GM12865 (cell line): ENCODE data around the gene LRRK1.

Experiments used
- DNase-seq: peaks from one replicate; pipeline ENCODE4 v3.0.0; 2010; ENCODE audit warnings: low read depth
- H3K4me3 ChIP-seq: 2 replicates; pipeline ENCODE4 v1.5.1; 2011; ENCODE audit warnings: mild to moderate bottlenecking, low read depth, low read length, control low read depth
- TF ChIP-seq, protein P1 (sequence below): IDR thresholded peaks from 2 replicates; pipeline ENCODE4 v1.5.1; 2011; ENCODE audit warnings: low read length, control low read depth, low read depth, inconsistent platforms; ENCODE audit not compliant: insufficient read depth; ENCODE audit errors: missing control alignments

The LRRK1 gene

DNA sequence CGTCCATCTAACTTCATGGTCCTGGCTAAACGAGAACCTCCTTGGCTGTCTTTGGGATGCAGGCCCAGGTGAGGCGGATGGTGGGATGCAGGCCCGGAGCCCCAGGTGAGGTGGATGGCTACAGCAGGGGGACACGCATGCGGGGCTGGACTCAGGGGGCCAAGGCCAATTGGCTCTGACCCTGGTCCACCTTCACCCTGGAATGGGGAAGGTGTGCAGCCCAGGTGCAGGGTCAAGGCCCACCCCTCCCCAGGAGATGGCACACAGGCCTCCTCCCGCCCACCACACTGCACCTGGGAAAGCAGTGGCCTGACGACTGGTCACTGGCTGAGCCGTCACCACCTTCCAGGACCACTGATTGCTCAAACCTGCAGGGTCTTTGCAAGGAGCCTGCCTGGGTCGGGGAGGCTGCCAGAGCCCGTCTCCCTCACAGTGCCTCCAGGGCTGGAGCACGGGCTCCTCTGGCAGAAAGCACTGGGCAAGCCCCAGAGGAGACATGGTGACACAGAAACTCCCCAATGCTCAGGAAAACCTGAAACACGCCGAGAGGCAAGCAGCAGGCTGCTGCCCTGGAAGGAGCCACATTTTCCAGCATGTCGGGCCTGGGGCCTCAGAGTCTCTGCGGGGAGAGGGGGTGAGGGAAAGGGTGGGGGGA, 159.6 kb downstream of the LRRK1 start:
- TF ChIP-seq, protein P1, sequence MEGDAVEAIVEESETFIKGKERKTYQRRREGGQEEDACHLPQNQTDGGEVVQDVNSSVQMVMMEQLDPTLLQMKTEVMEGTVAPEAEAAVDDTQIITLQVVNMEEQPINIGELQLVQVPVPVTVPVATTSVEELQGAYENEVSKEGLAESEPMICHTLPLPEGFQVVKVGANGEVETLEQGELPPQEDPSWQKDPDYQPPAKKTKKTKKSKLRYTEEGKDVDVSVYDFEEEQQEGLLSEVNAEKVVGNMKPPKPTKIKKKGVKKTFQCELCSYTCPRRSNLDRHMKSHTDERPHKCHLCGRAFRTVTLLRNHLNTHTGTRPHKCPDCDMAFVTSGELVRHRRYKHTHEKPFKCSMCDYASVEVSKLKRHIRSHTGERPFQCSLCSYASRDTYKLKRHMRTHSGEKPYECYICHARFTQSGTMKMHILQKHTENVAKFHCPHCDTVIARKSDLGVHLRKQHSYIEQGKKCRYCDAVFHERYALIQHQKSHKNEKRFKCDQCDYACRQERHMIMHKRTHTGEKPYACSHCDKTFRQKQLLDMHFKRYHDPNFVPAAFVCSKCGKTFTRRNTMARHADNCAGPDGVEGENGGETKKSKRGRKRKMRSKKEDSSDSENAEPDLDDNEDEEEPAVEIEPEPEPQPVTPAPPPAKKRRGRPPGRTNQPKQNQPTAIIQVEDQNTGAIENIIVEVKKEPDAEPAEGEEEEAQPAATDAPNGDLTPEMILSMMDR: no peak
- no peak overlapping the region for H3K4me3 ChIP-seq
- DNase-seq: no peak

DNA sequence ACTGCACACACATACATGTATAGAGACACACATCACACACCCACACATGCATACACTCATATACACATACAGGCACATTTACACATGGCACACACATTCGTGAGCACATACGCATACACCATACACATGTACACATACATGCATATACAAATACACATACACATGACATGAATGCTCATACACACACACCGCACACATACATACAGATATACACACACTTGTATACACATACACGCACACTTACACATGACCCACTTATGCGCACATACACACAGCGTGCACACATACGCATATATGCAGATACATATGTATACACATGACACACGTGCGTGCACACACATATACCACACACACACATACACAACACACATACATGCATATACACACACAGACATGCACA, 162.7 kb downstream of the LRRK1 start:
- TF ChIP-seq, protein P1: no peak
- DNase-seq: no peak
- H3K4me3 ChIP-seq: no peak overlapping the region

DNA sequence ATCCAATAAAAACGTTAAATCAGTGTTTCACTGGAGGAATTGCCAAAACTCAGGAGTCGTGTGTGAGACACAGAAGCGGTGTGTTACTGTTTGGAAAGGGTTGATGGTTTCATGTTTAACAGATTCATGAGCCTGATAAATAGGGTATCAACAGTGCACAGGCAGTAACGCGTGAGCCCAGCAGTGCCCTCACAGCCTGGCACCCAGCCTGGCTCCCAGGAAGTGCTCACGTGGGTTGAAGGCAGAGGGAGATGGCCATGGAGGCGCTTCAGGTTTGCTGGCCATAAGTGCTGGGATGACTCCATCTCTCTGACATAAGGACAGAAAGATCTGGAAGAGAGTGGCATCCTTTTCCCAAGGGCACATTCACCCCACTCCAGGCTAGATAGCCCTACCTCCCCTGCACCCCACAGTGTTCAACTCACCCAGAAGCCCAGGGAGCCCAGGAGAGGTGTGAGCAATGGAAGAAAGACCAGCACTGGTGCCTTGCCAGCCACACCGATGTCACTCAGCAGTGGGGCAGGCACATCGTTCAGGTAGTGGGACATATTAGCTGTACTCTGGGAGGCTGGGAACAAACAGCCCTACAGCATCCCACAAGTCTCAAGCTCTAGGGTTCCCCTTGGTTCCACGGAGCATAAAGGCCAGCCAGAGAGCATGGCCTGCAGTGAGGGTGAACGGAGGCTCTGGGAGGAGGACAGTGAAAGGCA, 164.3 kb downstream of the LRRK1 start:
- no peak overlapping the region for H3K4me3 ChIP-seq
- DNase-seq: no peak
- TF ChIP-seq, protein P1: no peak

DNA sequence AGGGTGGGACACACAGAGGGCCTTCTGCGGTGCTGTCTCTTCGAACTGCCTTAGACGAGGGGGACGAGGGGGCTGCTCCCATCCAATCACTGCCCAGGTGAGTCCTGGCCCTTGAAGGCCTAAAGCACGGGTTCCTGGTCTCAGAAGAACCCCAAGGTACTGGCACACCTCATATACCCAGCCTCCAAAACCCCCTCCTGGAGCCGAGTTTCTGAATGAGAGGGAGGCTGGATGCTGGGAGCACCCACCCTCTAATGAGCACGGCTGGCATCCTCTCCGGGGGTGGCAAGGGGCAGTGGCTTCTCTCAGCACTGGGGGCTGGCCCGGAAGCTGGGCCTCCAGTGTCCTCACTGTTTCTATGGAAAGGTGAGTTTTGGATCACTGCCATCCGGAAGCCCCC, 165.6 kb downstream of the LRRK1 start:
- TF ChIP-seq, protein P1: no peak
- DNase-seq: no peak
- no peak overlapping the region for H3K4me3 ChIP-seq

DNA sequence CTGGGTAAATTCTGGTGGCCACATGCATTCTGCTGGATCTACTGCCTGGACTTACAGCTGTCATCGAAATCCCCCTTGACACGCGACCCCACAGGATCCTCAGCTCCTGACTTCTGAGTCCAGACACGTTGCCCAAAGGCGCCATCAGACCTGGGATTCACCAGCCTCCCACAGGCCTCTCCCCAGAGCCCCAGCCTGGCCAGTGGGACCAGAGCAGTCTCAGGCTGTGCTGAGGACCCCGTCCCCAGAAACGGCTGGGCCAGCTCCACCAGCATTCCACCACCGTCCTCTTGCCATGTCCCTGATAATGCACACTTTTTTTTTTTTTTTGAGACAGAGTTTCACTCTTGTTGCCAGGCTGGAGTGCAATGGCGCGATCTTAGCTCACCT, 166.1 kb downstream of the LRRK1 start:
- H3K4me3 ChIP-seq: no peak overlapping the region
- DNase-seq: no peak
- TF ChIP-seq, protein P1: no peak

DNA sequence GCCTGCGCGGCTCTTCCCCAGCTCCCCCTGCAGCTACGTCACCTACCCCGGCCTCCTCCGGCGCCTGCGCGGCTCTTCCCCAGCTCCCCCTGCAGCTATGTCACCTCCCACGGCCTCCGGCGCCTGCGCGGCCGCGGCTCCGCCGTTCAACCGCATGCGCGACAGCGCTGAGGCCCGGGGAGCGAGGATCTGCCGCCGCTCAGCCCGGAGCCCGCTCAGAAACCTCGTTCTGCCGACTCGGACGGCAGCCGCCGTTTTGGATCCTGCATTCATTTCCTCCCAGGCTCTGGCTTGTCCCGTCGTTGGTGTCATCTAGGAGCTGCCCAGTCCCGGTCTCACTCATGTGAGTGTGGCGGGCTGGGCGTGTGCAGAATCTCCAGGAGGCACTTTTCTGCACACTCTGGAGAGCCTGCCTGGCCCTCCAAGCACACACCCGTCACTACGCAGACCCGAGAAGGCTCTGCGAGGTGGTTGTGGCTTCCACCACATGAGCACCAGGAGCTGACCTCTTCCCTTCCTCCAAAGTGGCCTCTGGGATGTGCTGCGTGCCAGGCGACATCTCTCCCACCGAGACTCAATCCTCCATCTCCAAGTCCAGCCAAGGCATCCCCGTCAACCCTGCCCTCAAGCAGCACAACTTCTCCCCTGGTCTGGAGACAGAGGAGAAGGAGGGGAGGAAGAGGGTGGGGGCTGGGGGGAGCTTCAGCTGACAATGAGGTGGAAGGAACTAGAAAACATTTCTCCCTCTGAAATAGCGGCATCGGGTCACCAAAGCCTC, 167.4 kb downstream of the LRRK1 start:
- DNase-seq: no peak
- no peak overlapping the region for H3K4me3 ChIP-seq
- TF ChIP-seq, protein P1: no peak
